Esophagus squamous epithelium (tissue), 4 donors: ENCODE data around the gene NXT1.

Experiments used
- CTCF ChIP-seq, 6 experiments: fragments of 450-650 bp in 4 of 6; fragments of 200-600 bp in 2 of 6; sonication (generic) in 2 of 6; IDR thresholded peaks; one replicate each; pipeline ENCODE4 v1.5.1; 2016 to 2019; ENCODE audit warnings: antibody characterized with exemption in 6 of 6, mild to moderate bottlenecking in 4 of 6, moderate library complexity in 4 of 6
- POLR2A ChIP-seq, 4 donors: fragments of 450-650 bp; IDR thresholded peaks; one replicate each; pipeline ENCODE4 v1.6.1; 2017; ENCODE audit warnings: antibody characterized with exemption in 4 of 4, mild to moderate bottlenecking in 4 of 4, moderate library complexity in 3 of 4

DNA sequence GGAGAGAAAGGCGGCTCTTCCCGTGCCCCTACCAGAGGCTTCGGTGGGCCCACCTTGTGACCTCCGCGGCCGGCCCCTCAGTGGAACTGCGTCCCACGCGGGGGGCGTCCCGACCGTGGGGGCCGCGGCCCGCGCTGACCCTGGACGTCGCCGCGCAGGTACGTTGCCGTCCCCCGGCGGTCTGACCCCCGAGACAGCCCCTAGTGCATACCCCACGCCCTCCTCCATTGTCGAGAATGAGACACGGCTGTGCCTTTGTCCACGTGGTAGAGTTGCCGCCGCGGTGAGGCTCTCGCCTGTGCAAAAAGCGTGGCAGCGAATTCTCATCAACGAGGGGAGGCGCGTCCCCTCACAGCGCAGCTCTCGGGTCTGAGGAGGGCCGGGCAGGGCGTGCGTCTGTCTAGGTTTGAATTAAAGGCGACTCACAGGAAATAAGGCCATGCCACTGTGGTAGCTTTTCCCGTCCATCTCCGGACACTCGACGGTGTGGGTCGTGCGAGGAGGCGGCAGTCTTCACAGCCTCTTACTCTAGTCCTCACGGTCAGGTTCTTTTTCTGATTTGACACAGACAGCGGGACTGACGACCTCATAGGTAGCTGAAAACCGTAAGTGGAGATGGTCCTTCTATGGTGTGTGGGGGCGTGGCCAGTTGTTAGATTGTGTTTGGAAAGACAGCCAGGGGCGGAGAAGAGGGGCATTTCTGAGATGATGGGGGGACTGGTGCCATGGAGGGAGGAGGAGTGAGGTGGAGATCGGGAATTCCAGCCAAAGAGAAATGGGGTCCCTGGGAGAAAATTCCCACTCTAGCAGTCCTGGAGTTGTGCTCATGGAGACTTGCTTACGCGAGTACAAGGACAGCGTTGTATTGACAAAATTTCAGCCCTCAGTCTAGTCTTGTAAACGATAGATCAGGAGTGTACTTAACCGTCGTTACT, 580 bp downstream of the NXT1 start:
- TF ChIP-seq CTCF (IDR thresholded peaks at IDR 0.05) (no peak), POLR2A (IDR thresholded peaks at IDR 0.05) (no peak)
